Measurements from ENCODE around the gene RPRML.

Gene RPRML

DNA sequence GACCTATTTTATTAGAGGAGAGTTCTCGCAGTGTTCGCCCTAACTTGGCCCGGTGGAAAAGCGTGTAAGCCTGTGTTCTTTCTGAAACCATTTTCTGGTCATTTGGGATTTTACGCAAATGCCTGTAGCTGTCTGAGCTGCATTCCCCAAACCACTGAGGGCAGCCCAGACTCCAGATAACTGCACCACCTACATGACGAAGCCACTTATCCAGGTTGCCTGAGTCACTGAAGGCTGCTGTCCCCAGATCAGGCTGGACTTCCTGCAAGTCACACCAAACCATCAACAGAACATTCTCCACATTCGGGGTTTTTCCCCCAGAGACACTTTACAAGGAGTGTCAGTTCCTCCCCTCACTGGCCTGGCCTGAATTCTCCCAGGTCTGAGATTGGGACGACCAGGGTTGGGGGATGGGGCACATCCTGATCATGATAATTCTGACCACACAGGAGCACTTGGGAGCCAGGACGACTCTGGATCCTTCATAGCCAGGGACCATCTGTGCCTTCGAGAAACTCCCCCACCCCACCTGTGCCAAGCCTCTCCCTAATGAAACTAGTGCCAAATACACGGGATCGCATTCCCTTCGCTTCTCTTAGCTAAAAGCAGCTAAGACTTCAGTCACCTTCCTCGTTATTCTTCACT lies 2.3 kb downstream of the RPRML start:
- ChIA-PET POLR2A (ENCODE audit: low non-redundant PET) (no interaction called here), CTCF (no interaction called here)
- H3K27ac ChIP-seq: no peak overlapping the region
- TF ChIP-seq, protein P1, sequence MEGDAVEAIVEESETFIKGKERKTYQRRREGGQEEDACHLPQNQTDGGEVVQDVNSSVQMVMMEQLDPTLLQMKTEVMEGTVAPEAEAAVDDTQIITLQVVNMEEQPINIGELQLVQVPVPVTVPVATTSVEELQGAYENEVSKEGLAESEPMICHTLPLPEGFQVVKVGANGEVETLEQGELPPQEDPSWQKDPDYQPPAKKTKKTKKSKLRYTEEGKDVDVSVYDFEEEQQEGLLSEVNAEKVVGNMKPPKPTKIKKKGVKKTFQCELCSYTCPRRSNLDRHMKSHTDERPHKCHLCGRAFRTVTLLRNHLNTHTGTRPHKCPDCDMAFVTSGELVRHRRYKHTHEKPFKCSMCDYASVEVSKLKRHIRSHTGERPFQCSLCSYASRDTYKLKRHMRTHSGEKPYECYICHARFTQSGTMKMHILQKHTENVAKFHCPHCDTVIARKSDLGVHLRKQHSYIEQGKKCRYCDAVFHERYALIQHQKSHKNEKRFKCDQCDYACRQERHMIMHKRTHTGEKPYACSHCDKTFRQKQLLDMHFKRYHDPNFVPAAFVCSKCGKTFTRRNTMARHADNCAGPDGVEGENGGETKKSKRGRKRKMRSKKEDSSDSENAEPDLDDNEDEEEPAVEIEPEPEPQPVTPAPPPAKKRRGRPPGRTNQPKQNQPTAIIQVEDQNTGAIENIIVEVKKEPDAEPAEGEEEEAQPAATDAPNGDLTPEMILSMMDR (conservative IDR thresholded peaks at IDR 0.05; ENCODE audit: low read depth): no peak
- no peak for DNase-seq (ENCODE audit: low spot score)

- DNase-seq (ENCODE audit: low spot score): no peak
- TF ChIP-seq, protein P1 (conservative IDR thresholded peaks at IDR 0.05; ENCODE audit: low read depth): no peak
- CTCF ChIA-PET: no interaction called here
- POLR2A ChIA-PET (ENCODE audit: low non-redundant PET): no interaction called here
- no peak overlapping the region for H3K27ac ChIP-seq
Observed at GRCh38 chr17:46975287-46975686, 3.8 kb downstream of the RPRML start.

DNA sequence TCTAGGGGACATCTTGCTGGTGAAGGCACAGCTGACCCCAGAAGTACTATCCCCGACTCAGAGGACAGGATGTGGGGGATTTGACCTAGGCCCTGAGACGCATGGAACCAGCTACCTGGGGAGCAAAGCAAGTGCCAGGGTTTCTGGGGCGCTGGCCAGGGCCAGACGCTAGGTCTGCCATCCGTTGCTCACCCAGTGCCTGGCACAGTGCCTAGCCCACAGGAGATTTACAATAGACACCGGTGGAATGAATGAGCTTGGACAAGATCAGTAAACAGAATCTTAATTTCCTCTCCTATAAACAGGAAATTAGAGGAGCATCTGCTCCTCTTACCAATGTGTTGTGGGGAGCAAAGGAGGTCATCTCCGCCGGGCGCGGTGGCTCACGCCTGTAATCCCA lies 5.0 kb downstream of the RPRML start:
- TF ChIP-seq, protein P1 (conservative IDR thresholded peaks at IDR 0.05; ENCODE audit: low read depth): no peak
- ChIA-PET POLR2A (ENCODE audit: low non-redundant PET) (no interaction called here), CTCF (interaction anchor here (0.5 kb wide), 1 partner anchor 1300 kb away, joined by 3 read pairs; no protein-coding TSS in a partner anchor)
- no peak overlapping the region for H3K27ac ChIP-seq
- no peak for DNase-seq (ENCODE audit: low spot score)

- no peak overlapping the region for H3K27ac ChIP-seq
- ChIA-PET CTCF (no interaction called here), POLR2A (ENCODE audit: low non-redundant PET) (no interaction called here)
- no peak for DNase-seq (ENCODE audit: low spot score)
- TF ChIP-seq, protein P1 (conservative IDR thresholded peaks at IDR 0.05; ENCODE audit: low read depth): no peak
Observed at GRCh38 chr17:46972346-46972745, 6.7 kb downstream of the RPRML start.

GRCh38 chr17:46971647-46972300 lies 7.3 kb downstream of the RPRML start:
- DNase-seq (ENCODE audit: low spot score): no peak
- no peak overlapping the region for H3K27ac ChIP-seq
- CTCF ChIA-PET: no interaction called here
- TF ChIP-seq, protein P1 (conservative IDR thresholded peaks at IDR 0.05; ENCODE audit: low read depth): no peak
- POLR2A ChIA-PET (ENCODE audit: low non-redundant PET): no interaction called here

- ChIA-PET POLR2A (ENCODE audit: low non-redundant PET) (no interaction called here), CTCF (no interaction called here)
- no peak overlapping the region for H3K27ac ChIP-seq
- DNase-seq (ENCODE audit: low spot score): no peak
- TF ChIP-seq, protein P1 (conservative IDR thresholded peaks at IDR 0.05; ENCODE audit: low read depth): no peak
Observed at GRCh38 chr17:46968896-46969295, 10.2 kb downstream of the RPRML start.
